22Rv1 (cell line): Measurements from ENCODE around the gene ZNF431.

Source experiments
- ZFX ChIP-seq: fragments of 450-650 bp; IDR thresholded peaks from 2 replicates; pipeline ENCODE4 v1.6.1; 2017; ENCODE audit warnings: antibody characterized with exemption, borderline replicate concordance
- TF ChIP-seq, protein P1 (sequence below): fragments of 450-650 bp; IDR thresholded peaks from 2 replicates; pipeline ENCODE4 v1.5.1; 2017; ENCODE audit warnings: mild to moderate bottlenecking

DNA sequence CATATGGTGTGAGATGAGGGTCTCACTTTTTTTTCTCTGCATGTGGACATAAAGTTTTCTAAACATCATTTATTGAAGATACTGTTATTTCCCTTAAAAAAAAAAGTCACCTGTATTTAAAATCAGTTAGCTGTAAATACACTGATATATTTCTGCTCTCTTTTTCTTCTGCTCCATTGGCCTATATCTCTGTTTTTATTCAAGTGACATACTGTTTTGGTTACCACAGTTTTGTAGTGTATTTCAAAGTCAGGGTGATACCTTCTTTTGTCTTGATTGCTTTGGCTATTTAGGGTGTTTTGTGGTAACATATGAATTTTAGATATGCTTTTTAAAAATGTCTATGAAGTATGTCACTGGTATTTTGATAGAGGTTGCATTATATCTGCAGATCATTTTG lies 15.8 kb upstream of the ZNF431 start:
- TF ChIP-seq, protein P1, sequence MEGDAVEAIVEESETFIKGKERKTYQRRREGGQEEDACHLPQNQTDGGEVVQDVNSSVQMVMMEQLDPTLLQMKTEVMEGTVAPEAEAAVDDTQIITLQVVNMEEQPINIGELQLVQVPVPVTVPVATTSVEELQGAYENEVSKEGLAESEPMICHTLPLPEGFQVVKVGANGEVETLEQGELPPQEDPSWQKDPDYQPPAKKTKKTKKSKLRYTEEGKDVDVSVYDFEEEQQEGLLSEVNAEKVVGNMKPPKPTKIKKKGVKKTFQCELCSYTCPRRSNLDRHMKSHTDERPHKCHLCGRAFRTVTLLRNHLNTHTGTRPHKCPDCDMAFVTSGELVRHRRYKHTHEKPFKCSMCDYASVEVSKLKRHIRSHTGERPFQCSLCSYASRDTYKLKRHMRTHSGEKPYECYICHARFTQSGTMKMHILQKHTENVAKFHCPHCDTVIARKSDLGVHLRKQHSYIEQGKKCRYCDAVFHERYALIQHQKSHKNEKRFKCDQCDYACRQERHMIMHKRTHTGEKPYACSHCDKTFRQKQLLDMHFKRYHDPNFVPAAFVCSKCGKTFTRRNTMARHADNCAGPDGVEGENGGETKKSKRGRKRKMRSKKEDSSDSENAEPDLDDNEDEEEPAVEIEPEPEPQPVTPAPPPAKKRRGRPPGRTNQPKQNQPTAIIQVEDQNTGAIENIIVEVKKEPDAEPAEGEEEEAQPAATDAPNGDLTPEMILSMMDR = no peak
- no peak for TF ChIP-seq ZFX
